ENCODE measurements around the gene KLHL24. TPM values are rescaled to one million over a fixed set of nuclear protein-coding genes. Genes with fewer than 3 reads are reported as not detected.

The KLHL24 gene
- total and polyA plus RNA-seq, 11 donors, result 16.5 to 275 (median 199) TPM

GRCh38 chr3:183733553-183733952 is 98.1 kb downstream of the KLHL24 start:
- Histone ChIP-seq H3K36me3 (peaks cover 0 to 94% (median 78%) of the 10 kb centered on the region in 9 donors), H3K4me1 (peaks cover 0 to 7% (median 3%) of the 10 kb centered on the region in 12 donors), H3K4me3 (no peak overlapping the region), H3K27ac (peak overlapping the region in 2 of 12 donors; percentile 23 to 66), H3K9me3 (no peaks in the 10 kb centered on the region), H3K27me3 (no peaks in the 10 kb centered on the region)
- TF ChIP-seq CTCF (IDR thresholded peaks at IDR 0.05), result no peak
- TF ChIP-seq POLR2A (IDR thresholded peaks at IDR 0.05), result no peak
- no peak for ATAC-seq
- intact Hi-C loops (cut with DNase I), result no loop called here
- WGBS, 4 donors, result 80 to 84% (median 83%) methylated on average over 7 of the region's 7 CpGs
- DNase-seq, result no peak

Other genes with a start within 250 kb of the KLHL24 start
- gene MCF2L2, start 207.0 kb upstream of the KLHL24 start, total RNA-seq, result 1 to 10 TPM in 1 of 9 donors, under 1 TPM in 7, not detected in 1; 0.12 to 1.4 (median 0.23) TPM
- gene MCF2L2, start 207.0 kb upstream of the KLHL24 start, polyA plus RNA-seq, result under 1 TPM; 0.12 to 0.46 TPM
- 1 to 10 TPM in 5 of 9 donors, under 1 TPM in 4; 0.67 to 8.1 (median 1.1) TPM for gene KLHL6, start 79.9 kb upstream of the KLHL24 start, total RNA-seq
- under 1 TPM; 0.46 to 0.82 TPM for gene KLHL6, start 79.9 kb upstream of the KLHL24 start, polyA plus RNA-seq
- gene YEATS2, start 62.2 kb downstream of the KLHL24 start, total RNA-seq, result 10 to 100 TPM in 5 of 9 donors, 1 to 10 TPM in 4; 6.9 to 21.2 (median 11.7) TPM
- 1 to 10 TPM; 3.2 to 8.8 TPM for gene YEATS2, start 62.2 kb downstream of the KLHL24 start, polyA plus RNA-seq
- 1 to 10 TPM; 1.6 to 6.6 (median 2.3) TPM for gene MAP6D1, start 190.0 kb downstream of the KLHL24 start, total RNA-seq
- under 1 TPM in 1 of 2 donors, not detected in 1; 0.46 TPM for gene MAP6D1, start 190.0 kb downstream of the KLHL24 start, polyA plus RNA-seq
- 10 to 100 TPM; 37.9 to 62.2 (median 53.8) TPM for gene PARL, start 249.3 kb downstream of the KLHL24 start, total RNA-seq
- 10 to 100 TPM; 40.5 to 86.9 TPM for gene PARL, start 249.3 kb downstream of the KLHL24 start, polyA plus RNA-seq